SU-DHL-6 (cell line): ENCODE results near the gene ATP11A.

Experiments used
- CTCF ChIP-seq: fragments of 200-600 bp; sonication (generic); IDR thresholded peaks from one replicate; pipeline ENCODE4 v1.5.1; 2017; ENCODE audit warnings: antibody characterized with exemption, mild to moderate bottlenecking, low read length, moderate library complexity; ENCODE audit not compliant: insufficient read depth, poor library complexity, severe bottlenecking
- EZH2phosphoT487 ChIP-seq: fragments of 200-600 bp; sonication (generic), shearing (Covaris generic); conservative IDR thresholded peaks from 2 replicates; pipeline ENCODE4 v1.6.1; 2018; ENCODE audit warnings: mild to moderate bottlenecking, antibody characterized with exemption, low read length, moderate library complexity, mixed read lengths

GRCh38 chr13:112897603-112897955, 207.7 kb downstream of the ATP11A start:
- TF ChIP-seq CTCF = no peak
- TF ChIP-seq EZH2phosphoT487 = no peak
